CD14-positive monocyte (primary cell): ENCODE data around the gene CBLN4. TPM values are rescaled to one million over a fixed set of nuclear protein-coding genes. Genes with fewer than 3 reads are reported as not detected.

Source experiments
- DNase-seq, 3 donors: peaks; one replicate each; pipeline ENCODE4 v3.0.0-alpha.2; 2011 to 2022
- H2AFZ ChIP-seq: 2 replicates; pipeline ENCODE4 v1.6.0; 2012; ENCODE audit warnings: mild to moderate bottlenecking, low read depth, low read length, inconsistent platforms; ENCODE audit not compliant: insufficient read depth, poor library complexity, severe bottlenecking
- H3K27ac ChIP-seq, 2 donors: 1 replicate in 1 of 2; 2 replicates in 1 of 2; pipeline ENCODE4 v1.5.1; 2012 to 2013; ENCODE audit warnings: low read length in 2 of 2, control low read depth in 1 of 2, inconsistent platforms in 1 of 2, low read depth in 1 of 2, mild to moderate bottlenecking in 1 of 2
- H3K27me3 ChIP-seq, 2 donors: one replicate each; pipeline versions ENCODE4 v1.6.0 to v1.6.1; 2011 to 2013; ENCODE audit warnings: low read length in 2 of 2; ENCODE audit not compliant: control insufficient read depth in 2 of 2, insufficient read depth in 2 of 2
- H3K36me3 ChIP-seq, 2 donors: replicated peaks in 1 of 2; 1 replicate in 1 of 2; 2 replicates in 1 of 2; pipeline versions ENCODE4 v1.5.1 to v1.6.1; 2012 to 2013; ENCODE audit warnings: low read length in 2 of 2, control low read depth in 1 of 2, inconsistent platforms in 1 of 2, mild to moderate bottlenecking in 1 of 2; ENCODE audit not compliant: insufficient read depth in 2 of 2, control insufficient read depth in 1 of 2
- H3K4me1 ChIP-seq, 2 donors: 1 replicate in 1 of 2; 2 replicates in 1 of 2; pipeline versions ENCODE4 v1.5.1 to v1.6.1; 2012 to 2013; ENCODE audit warnings: low read length in 2 of 2, control low read depth in 1 of 2, inconsistent platforms in 1 of 2, mild to moderate bottlenecking in 1 of 2, moderate library complexity in 1 of 2; ENCODE audit not compliant: insufficient read depth in 2 of 2, control insufficient read depth in 1 of 2
- H3K4me2 ChIP-seq: replicated peaks from 2 replicates; pipeline ENCODE3; 2012; ENCODE audit warnings: low read length, moderate library complexity, mild to moderate bottlenecking; ENCODE audit not compliant: poor library complexity, severe bottlenecking; ENCODE audit errors: extremely low read depth
- H3K4me3 ChIP-seq, 3 experiments: fragments of 200-600 bp in 1 of 3; sonication (generic) in 1 of 3; replicated peaks in 1 of 3; 1 replicate in 2 of 3; 2 replicates in 1 of 3; pipeline ENCODE4 v1.5.1; 2011 to 2013; ENCODE audit warnings: low read length in 3 of 3, mild to moderate bottlenecking in 3 of 3, control low read depth in 2 of 3, low read depth in 2 of 3, inconsistent platforms in 1 of 3, moderate library complexity in 1 of 3
- H3K79me2 ChIP-seq: 2 replicates; pipeline ENCODE4 v1.6.0; 2012; ENCODE audit warnings: mild to moderate bottlenecking, control low read depth, inconsistent platforms, low read length, moderate library complexity; ENCODE audit not compliant: insufficient read depth
- H3K9ac ChIP-seq: 2 replicates; pipeline ENCODE4 v1.6.0; 2017; ENCODE audit warnings: low read length, mild to moderate bottlenecking; ENCODE audit not compliant: insufficient read depth, poor library complexity, severe bottlenecking
- H3K9me3 ChIP-seq, 2 donors: replicated peaks in 1 of 2; 1 replicate in 1 of 2; 2 replicates in 1 of 2; pipeline versions ENCODE4 v1.5.1 to v1.6.1; 2012 to 2013; ENCODE audit warnings: low read length in 2 of 2, control low read depth in 1 of 2; ENCODE audit not compliant: control insufficient read depth in 1 of 2, insufficient read depth in 1 of 2
- H4K20me1 ChIP-seq: 2 replicates; pipeline ENCODE4 v1.6.0; 2012; ENCODE audit warnings: mild to moderate bottlenecking, low read length, control low read depth, moderate library complexity; ENCODE audit not compliant: insufficient read depth
- H3K27ac Mint-ChIP-seq, 7 donors: one replicate each; pipeline ENCODE4 v1.8.0; 2020; ENCODE audit warnings: mild to moderate bottlenecking in 7 of 7, mixed read lengths in 7 of 7, moderate library complexity in 6 of 7, inconsistent platforms in 2 of 7
- H3K27me3 Mint-ChIP-seq, 3 donors: one replicate each; pipeline ENCODE4 v1.8.0; 2021 to 2022; ENCODE audit warnings: low read depth in 3 of 3, mild to moderate bottlenecking in 3 of 3, mixed read lengths in 3 of 3, moderate library complexity in 3 of 3, inconsistent platforms in 1 of 3
- H3K36me3 Mint-ChIP-seq, 2 donors: one replicate each; pipeline ENCODE4 v1.8.0; 2020; ENCODE audit warnings: mixed read lengths in 2 of 2, inconsistent platforms in 1 of 2, mild to moderate bottlenecking in 1 of 2
- H3K4me1 Mint-ChIP-seq: one replicate; pipeline ENCODE4 v1.8.0; 2020; ENCODE audit warnings: mild to moderate bottlenecking, mixed read lengths
- H3K4me3 Mint-ChIP-seq, 2 donors: one replicate each; pipeline ENCODE4 v1.8.0; 2020; ENCODE audit warnings: mild to moderate bottlenecking in 2 of 2, mixed read lengths in 2 of 2, moderate library complexity in 1 of 2
- H3K9me3 Mint-ChIP-seq, 7 donors: one replicate each; pipeline ENCODE4 v1.8.0; 2020 to 2022; ENCODE audit warnings: mixed read lengths in 7 of 7, mild to moderate bottlenecking in 6 of 7, moderate library complexity in 6 of 7, inconsistent platforms in 2 of 7
- WGBS: methylation state at CpG from one replicate; pipeline ENCODE4 v1.1.5; 2013; ENCODE audit warnings: missing lambda C conversion rate; ENCODE audit not compliant: insufficient coverage; 5-methylcytosine and 5-hydroxymethylcytosine counted together
- intact Hi-C, 2 donors: fragments of 100-400 bp; cut with micrococcal nuclease; formaldehyde crosslinking; loops; one replicate each; pipeline versions ENCODE4 v1.15.0 to v1.15.1; 2023
- polyA plus RNA-seq, 3 donors: library from polyadenylated mRNA; depleted of rRNA in 1 of 3; unstranded in 2 of 3; stranded (reverse) in 1 of 3; fragments of 300-500 nt in 2 of 3; fragments of >200 nt in 1 of 3; fragmentation: Illumina TruSeq in 2 of 3; gene quantifications; 1 replicate in 2 of 3; 2 replicates in 1 of 3; pipeline ENCODE4 v1.2.3, GENCODE V29; 2012 to 2021
- TF ChIP-seq, protein P1 (sequence below): fragments of 200-600 bp; IDR thresholded peaks from one replicate; pipeline ENCODE4 v1.8.0; 2022; ENCODE audit warnings: antibody characterized with exemption, mild to moderate bottlenecking

Gene CBLN4
- polyA plus RNA-seq, 3 donors: not detected

DNA sequence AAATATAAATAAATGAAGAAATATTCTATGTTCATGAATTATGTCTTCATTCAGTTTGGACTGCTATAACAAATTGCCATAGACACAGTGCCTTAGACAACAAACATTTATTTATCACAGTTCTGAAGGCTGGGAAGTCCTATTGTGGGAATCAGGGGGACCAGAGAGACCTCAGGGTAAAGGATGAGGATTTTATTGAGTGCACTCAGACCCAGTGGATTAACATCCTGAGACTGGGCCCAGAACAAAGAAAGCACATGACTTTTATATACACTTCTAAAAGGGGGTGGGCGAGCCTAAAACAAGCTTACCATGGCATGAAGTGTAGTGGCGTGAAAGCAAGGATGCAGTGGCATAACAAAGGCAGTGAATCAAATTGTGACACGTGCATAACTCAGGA is 26.9 kb upstream of the CBLN4 start:
- H3K4me1 Mint-ChIP-seq: no peaks in the 10 kb centered on the region
- peaks cover 23 to 41% of the 10 kb centered on the region in 2 donors for H3K9me3 ChIP-seq
- no peaks in the 10 kb centered on the region for H4K20me1 ChIP-seq
- H3K36me3 ChIP-seq: no peaks in the 10 kb centered on the region
- intact Hi-C loops: no loop called here
- no peak overlapping the region for H3K9ac ChIP-seq
- peaks cover 0 to 1% (median 0%) of the 10 kb centered on the region in 3 donors for H3K27me3 Mint-ChIP-seq
- no peak overlapping the region for H3K27ac ChIP-seq
- H3K27me3 ChIP-seq: no peaks in the 10 kb centered on the region
- H3K36me3 Mint-ChIP-seq: no peaks in the 10 kb centered on the region
- no peak for DNase-seq
- H3K4me1 ChIP-seq: no peaks in the 10 kb centered on the region
- H3K9me3 Mint-ChIP-seq: peaks cover 7 to 30% (median 26%) of the 10 kb centered on the region in 7 donors
- no peaks in the 10 kb centered on the region for H3K79me2 ChIP-seq
- H3K27ac Mint-ChIP-seq: no peak overlapping the region
- H3K4me2 ChIP-seq: no peak overlapping the region
- H3K4me3 ChIP-seq: no peak overlapping the region
- no CpG with 5 or more reads among the region's 3 CpGs for WGBS
- H3K4me3 Mint-ChIP-seq: no peak overlapping the region
- H2AFZ ChIP-seq: no peak overlapping the region
- TF ChIP-seq, protein P1, sequence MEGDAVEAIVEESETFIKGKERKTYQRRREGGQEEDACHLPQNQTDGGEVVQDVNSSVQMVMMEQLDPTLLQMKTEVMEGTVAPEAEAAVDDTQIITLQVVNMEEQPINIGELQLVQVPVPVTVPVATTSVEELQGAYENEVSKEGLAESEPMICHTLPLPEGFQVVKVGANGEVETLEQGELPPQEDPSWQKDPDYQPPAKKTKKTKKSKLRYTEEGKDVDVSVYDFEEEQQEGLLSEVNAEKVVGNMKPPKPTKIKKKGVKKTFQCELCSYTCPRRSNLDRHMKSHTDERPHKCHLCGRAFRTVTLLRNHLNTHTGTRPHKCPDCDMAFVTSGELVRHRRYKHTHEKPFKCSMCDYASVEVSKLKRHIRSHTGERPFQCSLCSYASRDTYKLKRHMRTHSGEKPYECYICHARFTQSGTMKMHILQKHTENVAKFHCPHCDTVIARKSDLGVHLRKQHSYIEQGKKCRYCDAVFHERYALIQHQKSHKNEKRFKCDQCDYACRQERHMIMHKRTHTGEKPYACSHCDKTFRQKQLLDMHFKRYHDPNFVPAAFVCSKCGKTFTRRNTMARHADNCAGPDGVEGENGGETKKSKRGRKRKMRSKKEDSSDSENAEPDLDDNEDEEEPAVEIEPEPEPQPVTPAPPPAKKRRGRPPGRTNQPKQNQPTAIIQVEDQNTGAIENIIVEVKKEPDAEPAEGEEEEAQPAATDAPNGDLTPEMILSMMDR: no peak

DNA sequence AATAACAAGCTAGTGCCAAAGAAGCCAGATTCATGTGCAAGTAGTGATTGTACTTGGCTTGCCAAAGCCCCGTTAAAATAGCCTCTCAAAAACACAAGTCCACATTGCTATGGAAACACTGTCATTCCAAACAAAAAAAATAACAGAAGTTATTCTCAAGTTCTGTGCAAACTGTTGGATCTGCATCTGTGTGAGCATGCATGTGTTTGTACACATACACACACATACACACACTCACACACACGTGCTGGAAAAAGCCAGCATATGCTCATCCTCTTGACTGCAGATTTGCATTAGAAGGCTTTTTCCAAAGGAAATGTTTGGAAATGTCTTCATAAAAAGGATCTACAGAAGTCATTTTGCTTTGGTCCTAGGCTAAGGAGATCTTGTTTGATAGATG is 13.4 kb upstream of the CBLN4 start:
- Histone ChIP-seq H3K4me3 (no peak overlapping the region), H3K36me3 (no peaks in the 10 kb centered on the region), H3K27ac (no peak overlapping the region), H2AFZ (no peak overlapping the region), H3K9ac (no peak overlapping the region), H3K4me2 (no peak overlapping the region), H3K27me3 (no peaks in the 10 kb centered on the region), H3K4me1 (no peaks in the 10 kb centered on the region), H3K9me3 (peaks cover 0 to 8% of the 10 kb centered on the region in 2 donors), H4K20me1 (no peaks in the 10 kb centered on the region), H3K79me2 (no peaks in the 10 kb centered on the region)
- Mint-ChIP-seq H3K4me1 (no peaks in the 10 kb centered on the region), H3K27me3 (no peaks in the 10 kb centered on the region), H3K36me3 (no peaks in the 10 kb centered on the region), H3K9me3 (peaks cover 0 to 18% (median 7%) of the 10 kb centered on the region in 7 donors), H3K4me3 (no peak overlapping the region), H3K27ac (no peak overlapping the region)
- TF ChIP-seq, protein P1: no peak
- intact Hi-C loops: no loop called here
- no peak for DNase-seq
- no CpG with 5 or more reads among the region's 2 CpGs for WGBS
